Psoas muscle (tissue), 8 donors: ENCODE results near the gene TSPAN1. TPM values are rescaled to one million over a fixed set of nuclear protein-coding genes. Genes with fewer than 3 reads are reported as not detected.

Experiments
- ATAC-seq, 4 donors: fragments of 200-7000 bp; cut with Tn5 transposase; one replicate each; pipeline ENCODE4 v1.9.1; 2020; ENCODE audit warnings: moderate library complexity in 3 of 4, mild to moderate bottlenecking in 2 of 4
- DNase-seq, 2 donors: peaks; one replicate each; pipeline ENCODE4 v3.0.0-alpha.2; 2020
- H3K27ac ChIP-seq: fragments of 200-600 bp; one replicate; pipeline ENCODE4 v1.8.0; 2022
- H3K27me3 ChIP-seq, 3 donors: fragments of 200-600 bp in 1 of 3; one replicate each; pipeline versions ENCODE4 v1.6.1 to v1.8.0; 2013 to 2022; ENCODE audit warnings: low read length in 2 of 3, mild to moderate bottlenecking in 2 of 3, moderate library complexity in 1 of 3; ENCODE audit not compliant: insufficient read depth in 3 of 3
- H3K36me3 ChIP-seq, 2 donors: fragments of 200-600 bp in 1 of 2; one replicate each; pipeline versions ENCODE4 v1.6.1 to v1.8.0; 2013 to 2022; ENCODE audit warnings: low read depth in 1 of 2, mild to moderate bottlenecking in 1 of 2, moderate library complexity in 1 of 2; ENCODE audit not compliant: insufficient read depth in 1 of 2
- H3K4me1 ChIP-seq: fragments of 200-600 bp; one replicate; pipeline ENCODE4 v1.8.0; 2022
- H3K4me3 ChIP-seq: fragments of 200-600 bp; one replicate; pipeline ENCODE4 v1.8.0; 2022; ENCODE audit warnings: mild to moderate bottlenecking
- H3K9me3 ChIP-seq: fragments of 200-600 bp; one replicate; pipeline ENCODE4 v1.8.0; 2022
- WGBS, 3 donors: extraction: QIAGEN DNeasy Blood & Tissue Kit; methylation state at CpG; one replicate each; pipeline versions ENCODE4 v1.1.6 to v1.1.7; 2013; 5-methylcytosine and 5-hydroxymethylcytosine counted together
- intact Hi-C, 2 donors: fragments of 100-400 bp; cut with DNase I; formaldehyde crosslinking; loops; one replicate each; pipeline versions ENCODE4 v1.11.0 to v1.14.2; 2022
- polyA plus RNA-seq, 3 donors: library from polyadenylated mRNA; stranded (reverse); fragments of 200-250 nt; gene quantifications; one replicate each; pipeline ENCODE4 v1.2.3, GENCODE V29; 2013
- total RNA-seq, 4 donors: library from RNA; stranded (reverse); fragmentation: NEBNext Ultra II Directional in 2 of 4; extraction: Animal tissue kit (Norgen Biotek cat#: 25700) in 2 of 4; gene quantifications; one replicate each; pipeline versions ENCODE4 v1.2.1 to v1.2.4, GENCODE V29; 2021 to 2023
- TF ChIP-seq, protein P1 (sequence below): fragments of 200-600 bp; IDR thresholded peaks from one replicate; pipeline ENCODE4 v1.8.0; 2022; ENCODE audit warnings: antibody characterized with exemption
- donor health status: healthy with polysubstance abuse.
- donor health status: DM: no; HTN: no; CAD: no; lungs with moderate emphysema.
- donor health status: Bipolar disorder and iron deficiency.
- donor health status: healthy.
- donor health status: DM: yes; HTN: yes; CAD: no.
- donor health status: DM: no; HTN: no; CAD: no.
- donor health status: DM: no; HTN: no; CAD: no.
- donor health status: DM: yes; HTN: yes; CAD: no.

TSPAN1 gene
- total and polyA plus RNA-seq, 7 donors, result 1.2 to 14.7 (median 4.0) TPM

DNA sequence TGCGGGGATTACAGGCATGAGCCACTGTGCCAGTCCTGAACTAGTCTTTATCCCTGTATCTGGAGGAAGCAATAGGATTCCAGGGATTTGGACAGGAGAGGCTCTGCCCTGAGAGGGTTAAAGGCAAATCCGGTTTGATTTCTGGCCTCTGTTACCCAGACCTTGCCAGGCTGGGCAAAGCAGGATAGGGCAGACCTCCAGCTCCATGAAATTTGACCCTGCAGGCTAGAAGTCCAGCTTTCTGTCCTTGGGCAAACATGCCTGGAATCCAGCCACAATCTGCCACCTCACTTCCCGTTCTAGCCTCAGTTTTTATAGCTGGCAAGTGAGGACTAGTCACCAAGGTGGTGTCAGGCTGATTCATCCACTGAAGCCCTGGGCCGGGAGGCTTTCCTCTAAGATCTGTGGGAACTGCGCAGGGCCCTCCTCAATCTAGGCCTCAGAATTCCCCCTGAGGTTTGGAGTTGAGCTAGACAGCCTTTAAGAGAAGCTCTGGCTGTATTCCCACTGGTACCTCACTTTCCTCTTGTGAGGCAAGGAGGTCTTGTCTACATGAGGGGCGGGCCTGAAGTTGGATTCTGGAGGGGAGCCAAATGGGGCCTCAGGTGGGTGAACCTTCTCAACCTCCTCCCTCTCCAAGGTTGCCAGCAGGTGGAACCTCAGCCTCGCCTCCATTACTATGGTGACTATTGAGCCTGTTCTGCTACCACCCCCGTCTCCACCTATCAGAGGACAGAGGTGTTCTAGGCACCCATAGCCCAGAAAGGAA lies 8.4 kb downstream of the TSPAN1 start:
- TF ChIP-seq, protein P1, sequence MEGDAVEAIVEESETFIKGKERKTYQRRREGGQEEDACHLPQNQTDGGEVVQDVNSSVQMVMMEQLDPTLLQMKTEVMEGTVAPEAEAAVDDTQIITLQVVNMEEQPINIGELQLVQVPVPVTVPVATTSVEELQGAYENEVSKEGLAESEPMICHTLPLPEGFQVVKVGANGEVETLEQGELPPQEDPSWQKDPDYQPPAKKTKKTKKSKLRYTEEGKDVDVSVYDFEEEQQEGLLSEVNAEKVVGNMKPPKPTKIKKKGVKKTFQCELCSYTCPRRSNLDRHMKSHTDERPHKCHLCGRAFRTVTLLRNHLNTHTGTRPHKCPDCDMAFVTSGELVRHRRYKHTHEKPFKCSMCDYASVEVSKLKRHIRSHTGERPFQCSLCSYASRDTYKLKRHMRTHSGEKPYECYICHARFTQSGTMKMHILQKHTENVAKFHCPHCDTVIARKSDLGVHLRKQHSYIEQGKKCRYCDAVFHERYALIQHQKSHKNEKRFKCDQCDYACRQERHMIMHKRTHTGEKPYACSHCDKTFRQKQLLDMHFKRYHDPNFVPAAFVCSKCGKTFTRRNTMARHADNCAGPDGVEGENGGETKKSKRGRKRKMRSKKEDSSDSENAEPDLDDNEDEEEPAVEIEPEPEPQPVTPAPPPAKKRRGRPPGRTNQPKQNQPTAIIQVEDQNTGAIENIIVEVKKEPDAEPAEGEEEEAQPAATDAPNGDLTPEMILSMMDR, result no peak
- WGBS, 3 donors, result 28 to 34% (median 31%) methylated on average over 8 of the region's 8 CpGs
- H3K4me1 ChIP-seq, result peaks cover 27% of the 10 kb centered on the region
- no peaks in the 10 kb centered on the region for H3K27me3 ChIP-seq
- peak overlapping the region; percentile 83 for H3K27ac ChIP-seq
- ATAC-seq (peak; percentile 83 to 86 (median 86)), DNase-seq (peak; percentile 81 to 94)
- H3K4me3 ChIP-seq, result no peak overlapping the region
- no peaks in the 10 kb centered on the region for H3K9me3 ChIP-seq
- peaks cover 0 to 13% of the 10 kb centered on the region in 2 donors for H3K36me3 ChIP-seq
- intact Hi-C loops, result loop anchor here in 1 of 2 donors (2.0 kb wide), 2 partner anchors 40 to 50 kb away; partner anchors contain the start of gene PIK3R3

DNA sequence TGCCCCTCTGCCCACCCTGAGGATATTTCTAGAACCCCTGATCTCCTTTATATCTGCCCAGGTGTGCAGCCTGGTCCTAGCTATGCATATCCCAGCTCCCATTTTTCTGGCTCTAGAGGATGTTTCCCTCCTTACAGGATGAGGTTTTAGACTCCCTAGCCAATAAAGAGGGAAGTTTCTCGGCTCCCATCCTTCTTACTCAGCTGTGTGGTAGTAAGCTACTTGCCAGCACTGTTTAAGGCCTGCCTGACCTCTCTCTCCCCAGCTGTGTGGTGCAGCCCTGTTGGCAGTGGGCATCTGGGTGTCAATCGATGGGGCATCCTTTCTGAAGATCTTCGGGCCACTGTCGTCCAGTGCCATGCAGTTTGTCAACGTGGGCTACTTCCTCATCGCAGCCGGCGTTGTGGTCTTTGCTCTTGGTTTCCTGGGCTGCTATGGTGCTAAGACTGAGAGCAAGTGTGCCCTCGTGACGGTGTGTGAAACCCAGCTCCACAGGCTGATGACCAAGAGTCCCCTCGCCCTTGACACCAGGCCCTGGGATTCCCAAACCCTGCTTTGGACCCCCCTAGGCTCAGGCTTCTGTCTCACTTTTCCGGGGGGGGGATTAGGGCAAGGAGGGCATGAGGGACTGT lies 9.2 kb downstream of the TSPAN1 start:
- Histone ChIP-seq H3K4me1 (peaks cover 25% of the 10 kb centered on the region), H3K4me3 (no peak overlapping the region), H3K27me3 (no peaks in the 10 kb centered on the region), H3K36me3 (peaks cover 0 to 21% of the 10 kb centered on the region in 2 donors), H3K9me3 (no peaks in the 10 kb centered on the region), H3K27ac (peak overlapping the region; percentile 83)
- DNase-seq (no peak), ATAC-seq (peak; percentile 9 to 21 (median 14))
- TF ChIP-seq, protein P1, result no peak
- 68 to 73% (median 69%) methylated on average over 12 of the region's 12 CpGs for WGBS, 3 donors
- intact Hi-C loops, result loop anchor here in 1 of 2 donors (2.0 kb wide), 2 partner anchors 39 to 51 kb away; partner anchors contain the start of gene PIK3R3

DNA sequence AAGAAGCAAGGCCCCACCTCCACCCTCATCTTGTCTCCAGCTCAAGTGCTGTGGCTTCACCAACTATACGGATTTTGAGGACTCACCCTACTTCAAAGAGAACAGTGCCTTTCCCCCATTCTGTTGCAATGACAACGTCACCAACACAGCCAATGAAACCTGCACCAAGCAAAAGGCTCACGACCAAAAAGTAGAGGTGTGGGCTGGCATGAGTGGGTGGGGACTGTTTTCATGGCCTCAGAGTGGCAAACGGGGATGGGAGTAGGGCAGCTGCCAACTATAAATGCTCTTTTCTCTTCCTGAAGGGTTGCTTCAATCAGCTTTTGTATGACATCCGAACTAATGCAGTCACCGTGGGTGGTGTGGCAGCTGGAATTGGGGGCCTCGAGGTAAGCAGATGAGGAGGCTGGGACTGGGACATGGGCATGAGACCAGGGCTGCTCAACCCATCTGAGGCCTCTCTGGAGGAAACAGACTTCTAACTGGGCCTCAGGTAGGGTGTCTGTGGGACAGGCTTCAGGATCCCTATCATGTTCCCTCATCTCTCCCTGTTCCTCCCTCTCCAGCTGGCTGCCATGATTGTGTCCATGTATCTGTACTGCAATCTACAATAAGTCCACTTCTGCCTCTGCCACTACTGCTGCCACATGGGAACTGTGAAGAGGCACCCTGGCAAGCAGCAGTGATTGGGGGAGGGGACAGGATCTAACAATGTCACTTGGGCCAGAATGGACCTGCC lies 10.2 kb downstream of the TSPAN1 start:
- ATAC-seq (no peak), DNase-seq (no peak)
- H3K36me3 ChIP-seq, result peaks cover 0 to 30% of the 10 kb centered on the region in 2 donors
- H3K4me3 ChIP-seq, result no peak overlapping the region
- H3K27me3 ChIP-seq, result no peaks in the 10 kb centered on the region
- peak overlapping the region; percentile 83 for H3K27ac ChIP-seq
- WGBS, 3 donors, result 64 to 68% (median 67%) methylated on average over 7 of the region's 7 CpGs
- H3K9me3 ChIP-seq, result no peaks in the 10 kb centered on the region
- TF ChIP-seq, protein P1, result no peak
- intact Hi-C loops, result no loop called here
- peaks cover 18% of the 10 kb centered on the region for H3K4me1 ChIP-seq

DNA sequence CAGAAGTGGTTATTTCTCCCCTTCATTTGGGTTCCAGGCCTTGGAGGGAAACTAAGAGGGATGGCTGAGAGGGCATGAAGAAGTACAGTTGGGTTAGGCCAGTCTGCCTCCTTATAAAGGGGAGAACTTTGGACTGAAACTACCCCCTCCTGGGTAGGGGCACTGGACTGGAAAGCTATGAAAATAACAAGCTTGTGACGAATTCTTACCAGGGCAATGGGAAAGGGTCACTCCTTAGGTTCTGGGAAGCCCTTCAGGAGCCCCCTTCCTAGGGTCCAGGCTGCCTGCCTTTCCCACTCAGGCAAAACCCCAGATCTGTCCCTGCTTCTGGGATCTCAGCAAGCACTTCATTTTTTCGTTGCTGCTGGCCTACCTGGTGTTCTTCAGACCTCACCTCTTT lies 11.2 kb downstream of the TSPAN1 start:
- DNase-seq (no peak), ATAC-seq (no peak)
- 82 to 92% (median 87%) methylated on average over 2 of the region's 2 CpGs for WGBS, 3 donors
- TF ChIP-seq, protein P1, result no peak
- no peaks in the 10 kb centered on the region for H3K9me3 ChIP-seq
- intact Hi-C loops, result no loop called here
- H3K27ac ChIP-seq, result no peak overlapping the region
- no peak overlapping the region for H3K4me3 ChIP-seq
- no peaks in the 10 kb centered on the region for H3K27me3 ChIP-seq
- peaks cover 18% of the 10 kb centered on the region for H3K4me1 ChIP-seq
- H3K36me3 ChIP-seq, result peaks cover 0 to 40% of the 10 kb centered on the region in 2 donors
